Progenitor cell of endocrine pancreas (in vitro differentiated cells): Measurements from ENCODE around the gene VPS36. TPM values are rescaled to one million over a fixed set of nuclear protein-coding genes. Genes with fewer than 3 reads are reported as not detected.

Experiments used
- DNase-seq: peaks from one replicate; pipeline ENCODE4 v3.0.0; 2021; ENCODE audit warnings: low spot score; ENCODE audit not compliant: unreplicated experiment
- H3K27ac Mint-ChIP-seq: 2 replicates; pipeline ENCODE4 v1.8.0; 2021; ENCODE audit warnings: mild to moderate bottlenecking, moderate library complexity, mixed read lengths
- H3K27me3 Mint-ChIP-seq: 2 replicates; pipeline ENCODE4 v1.8.0; 2021; ENCODE audit warnings: mixed read lengths
- H3K36me3 Mint-ChIP-seq: 2 replicates; pipeline ENCODE4 v1.8.0; 2022; ENCODE audit warnings: mixed read lengths; ENCODE audit not compliant: insufficient read depth
- H3K4me1 Mint-ChIP-seq: 2 replicates; pipeline ENCODE4 v1.8.0; 2021; ENCODE audit warnings: low read depth, mixed read lengths
- H3K4me3 Mint-ChIP-seq: 2 replicates; pipeline ENCODE4 v1.8.0; 2021; ENCODE audit warnings: low read depth, mild to moderate bottlenecking, moderate library complexity, mixed read lengths
- H3K9me3 Mint-ChIP-seq: 2 replicates; pipeline ENCODE4 v1.8.0; 2021; ENCODE audit warnings: low read depth, mixed read lengths
- total RNA-seq: library from RNA; stranded (reverse); gene quantifications from 2 replicates; pipeline ENCODE4 v1.2.1, GENCODE V29; 2021
- TF ChIP-seq, protein P1 (sequence below): fragments of 200-600 bp; sonication (generic); IDR thresholded peaks from one replicate; pipeline ENCODE4 v1.5.0; 2021; ENCODE audit warnings: antibody characterized with exemption, mild to moderate bottlenecking; ENCODE audit not compliant: unreplicated experiment

VPS36 gene
- total RNA-seq, 1 donor from 2014 or later: 49.6 TPM

DNA sequence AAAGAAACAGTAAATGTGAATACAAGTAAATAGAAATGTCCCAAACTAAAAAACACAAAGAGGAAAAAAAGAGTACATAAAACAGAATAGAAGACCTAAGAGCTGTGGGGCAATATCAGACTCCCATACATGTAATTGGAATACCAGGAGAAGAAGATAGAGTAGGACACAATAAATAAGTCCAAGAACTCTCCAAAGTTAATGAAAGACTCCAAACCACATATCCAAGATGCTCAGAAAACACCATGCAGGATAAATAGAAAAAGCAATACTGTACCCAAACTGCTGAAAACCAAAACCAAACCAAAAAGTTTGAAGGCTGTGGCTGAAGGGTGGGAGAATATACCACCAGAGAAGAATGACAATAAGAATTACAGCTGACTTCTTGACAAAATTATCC, 62.7 kb downstream of the VPS36 start:
- H3K9me3 Mint-ChIP-seq: peaks cover 4% of the 10 kb centered on the region

GRCh38 chr13:52385870-52386269, 64.6 kb downstream of the VPS36 start:
- Mint-ChIP-seq H3K27me3 (no peaks in the 10 kb centered on the region), H3K27ac (no peak overlapping the region), H3K36me3 (no peaks in the 10 kb centered on the region), H3K4me3 (no peak overlapping the region), H3K4me1 (no peaks in the 10 kb centered on the region), H3K9me3 (peaks cover 4% of the 10 kb centered on the region)
- TF ChIP-seq, protein P1, sequence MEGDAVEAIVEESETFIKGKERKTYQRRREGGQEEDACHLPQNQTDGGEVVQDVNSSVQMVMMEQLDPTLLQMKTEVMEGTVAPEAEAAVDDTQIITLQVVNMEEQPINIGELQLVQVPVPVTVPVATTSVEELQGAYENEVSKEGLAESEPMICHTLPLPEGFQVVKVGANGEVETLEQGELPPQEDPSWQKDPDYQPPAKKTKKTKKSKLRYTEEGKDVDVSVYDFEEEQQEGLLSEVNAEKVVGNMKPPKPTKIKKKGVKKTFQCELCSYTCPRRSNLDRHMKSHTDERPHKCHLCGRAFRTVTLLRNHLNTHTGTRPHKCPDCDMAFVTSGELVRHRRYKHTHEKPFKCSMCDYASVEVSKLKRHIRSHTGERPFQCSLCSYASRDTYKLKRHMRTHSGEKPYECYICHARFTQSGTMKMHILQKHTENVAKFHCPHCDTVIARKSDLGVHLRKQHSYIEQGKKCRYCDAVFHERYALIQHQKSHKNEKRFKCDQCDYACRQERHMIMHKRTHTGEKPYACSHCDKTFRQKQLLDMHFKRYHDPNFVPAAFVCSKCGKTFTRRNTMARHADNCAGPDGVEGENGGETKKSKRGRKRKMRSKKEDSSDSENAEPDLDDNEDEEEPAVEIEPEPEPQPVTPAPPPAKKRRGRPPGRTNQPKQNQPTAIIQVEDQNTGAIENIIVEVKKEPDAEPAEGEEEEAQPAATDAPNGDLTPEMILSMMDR: no peak
- no peak for DNase-seq

More for the DNA sequence above, 62.7 kb downstream of the VPS36 start:
- no peak overlapping the region for H3K4me3 Mint-ChIP-seq
- DNase-seq: no peak
- H3K4me1 Mint-ChIP-seq: peaks cover 1% of the 10 kb centered on the region
- no peak overlapping the region for H3K27ac Mint-ChIP-seq
- no peaks in the 10 kb centered on the region for H3K27me3 Mint-ChIP-seq
- TF ChIP-seq, protein P1: no peak
- no peaks in the 10 kb centered on the region for H3K36me3 Mint-ChIP-seq

DNA sequence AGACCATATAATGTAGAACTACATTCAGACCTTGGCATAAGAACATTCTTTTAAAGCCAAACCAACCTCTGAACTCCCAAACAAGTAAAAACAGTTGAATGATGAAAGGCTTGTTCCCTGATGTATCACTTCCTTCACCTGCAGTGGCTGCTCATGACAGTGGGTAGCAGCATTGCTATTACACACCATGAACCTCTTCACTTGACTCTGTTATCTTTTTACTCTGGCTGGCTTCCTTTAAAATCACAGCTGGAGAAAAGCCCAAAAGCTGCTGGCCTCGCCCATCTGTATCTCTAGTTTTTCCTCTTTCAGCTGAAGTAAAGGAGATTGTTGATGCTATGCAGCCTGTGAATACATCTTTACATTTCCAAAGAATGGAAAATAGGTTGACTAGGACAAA, 67.1 kb downstream of the VPS36 start:
- peaks cover 4% of the 10 kb centered on the region for H3K9me3 Mint-ChIP-seq
- peaks cover 1% of the 10 kb centered on the region for H3K4me1 Mint-ChIP-seq
- no peak for DNase-seq
- H3K27me3 Mint-ChIP-seq: no peaks in the 10 kb centered on the region
- no peak overlapping the region for H3K4me3 Mint-ChIP-seq
- no peak overlapping the region for H3K27ac Mint-ChIP-seq
- TF ChIP-seq, protein P1: no peak
- peaks cover 2% of the 10 kb centered on the region for H3K36me3 Mint-ChIP-seq

GRCh38 chr13:52378312-52378711, 72.1 kb downstream of the VPS36 start:
- Mint-ChIP-seq H3K4me3 (no peak overlapping the region), H3K9me3 (no peaks in the 10 kb centered on the region), H3K27me3 (no peaks in the 10 kb centered on the region), H3K27ac (no peak overlapping the region), H3K4me1 (peaks cover 9% of the 10 kb centered on the region), H3K36me3 (peaks cover 2% of the 10 kb centered on the region)
- TF ChIP-seq, protein P1: no peak
- DNase-seq: no peak

- Mint-ChIP-seq H3K36me3 (peaks cover 2% of the 10 kb centered on the region), H3K27me3 (no peaks in the 10 kb centered on the region)
- TF ChIP-seq, protein P1: no peak
Observed at GRCh38 chr13:52377898-52378297, 72.5 kb downstream of the VPS36 start.

More at GRCh38 chr13:52377898-52378297, 72.5 kb downstream of the VPS36 start:
- peaks cover 9% of the 10 kb centered on the region for H3K4me1 Mint-ChIP-seq
- no peak overlapping the region for H3K4me3 Mint-ChIP-seq
- no peak overlapping the region for H3K27ac Mint-ChIP-seq
- no peaks in the 10 kb centered on the region for H3K9me3 Mint-ChIP-seq
- DNase-seq: no peak
